GM12878 (cell line): Measurements from ENCODE around the gene DNAJC17. TPM values are rescaled to one million over a fixed set of nuclear protein-coding genes. Genes with fewer than 3 reads are reported as not detected.
A peak's percentile ranks its signal among the peaks of the same experiment; 100 is the strongest.

Experiments
- BCL11A ChIP-seq: IDR thresholded peaks from 2 replicates; pipeline ENCODE4 v1.6.1; 2011; ENCODE audit warnings: low read depth, low read length
- BRCA1 ChIP-seq: IDR thresholded peaks from 2 replicates; pipeline ENCODE4 v1.6.1; 2011; ENCODE audit warnings: low read depth, low read length, improper control_type of control experiment
- CBX5 ChIP-seq: sonication (generic); IDR thresholded peaks from 2 replicates; pipeline ENCODE4 v1.6.1; 2016; ENCODE audit warnings: low read depth, moderate library complexity, mild to moderate bottlenecking, inconsistent platforms
- CEBPB ChIP-seq, 2 experiments: fragments of 150-350 bp in 1 of 2; IDR thresholded peaks; 2 replicates each; pipeline ENCODE4 v1.6.1; 2012 to 2014; ENCODE audit warnings: low read depth in 2 of 2, low read length in 2 of 2, borderline replicate concordance in 1 of 2, inconsistent platforms in 1 of 2
- IRF4 ChIP-seq: IDR thresholded peaks from 2 replicates; pipeline ENCODE4 v1.6.1; 2011; ENCODE audit warnings: low read depth, low read length
- MTA2 ChIP-seq: fragments of 450-650 bp; IDR thresholded peaks from 2 replicates; pipeline ENCODE4 v1.6.1; 2016; ENCODE audit warnings: low read depth, mild to moderate bottlenecking, moderate library complexity
- MTA3 ChIP-seq: IDR thresholded peaks from 2 replicates; pipeline ENCODE4 v1.6.1; 2012; ENCODE audit warnings: low read length, inconsistent platforms, borderline replicate concordance
- PAX8 ChIP-seq: fragments of 450-650 bp; IDR thresholded peaks from 2 replicates; pipeline ENCODE4 v1.6.1; 2017; ENCODE audit warnings: mild to moderate bottlenecking, moderate library complexity
- RUNX3 ChIP-seq: IDR thresholded peaks from 2 replicates; pipeline ENCODE4 v1.6.1; 2012; ENCODE audit warnings: low read length, inconsistent platforms
- SIX5 ChIP-seq: IDR thresholded peaks from 2 replicates; pipeline ENCODE4 v1.6.1; 2011; ENCODE audit warnings: mild to moderate bottlenecking, low read depth, low read length, moderate library complexity; ENCODE audit not compliant: severe bottlenecking
- SMAD1 ChIP-seq: fragments of 450-650 bp; IDR thresholded peaks from 2 replicates; pipeline ENCODE4 v1.6.1; 2018; ENCODE audit warnings: mild to moderate bottlenecking, low read depth; ENCODE audit not compliant: partially characterized antibody
- SMARCA5 ChIP-seq: fragments of 450-650 bp; IDR thresholded peaks from 2 replicates; pipeline ENCODE4 v1.6.1; 2017; ENCODE audit warnings: mild to moderate bottlenecking
- polyA plus RNA-seq, 11 experiments: library from polyadenylated mRNA; depleted of rRNA in 4 of 11; unstranded in 6 of 11; stranded (reverse) in 5 of 11; fragments of >200 nt; fragmentation: Nextera tagmentation in 4 of 11; fragmentation: Illumina TruSeq in 1 of 11; extraction: Ambion mirVana in 4 of 11; extraction: Trizol in 1 of 11; gene quantifications; 1 replicate in 1 of 11; 2 replicates in 10 of 11; pipeline versions ENCODE4 v1.2.1 to v1.2.3, GENCODE V29; 2011 to 2016; ENCODE audit warnings: inconsistent platforms in 2 of 11, missing spikeins in 2 of 11, low read depth in 1 of 11
- total RNA-seq, 4 experiments: library from RNA; depleted of rRNA in 3 of 4; stranded (reverse); fragments of >200 nt in 3 of 4; fragmentation: Illumina TruSeq in 1 of 4; extraction: Trizol in 1 of 4; gene quantifications; 2 replicates each; pipeline versions ENCODE4 v1.2.1 to v1.2.3, GENCODE V29; 2013 to 2021
- TF ChIP-seq, protein P1 (sequence below): fragments of 450-650 bp; formaldehyde crosslinking; IDR thresholded peaks from 2 replicates; pipeline ENCODE4 v1.5.0; 2022; ENCODE audit warnings: mild to moderate bottlenecking, missing genetic modification characterization
- TF ChIP-seq, protein P2 (sequence below): IDR thresholded peaks from 2 replicates; pipeline ENCODE4 v1.6.1; 2012; ENCODE audit warnings: low read depth, low read length, improper control_type of control experiment
- TF ChIP-seq, protein P3 (sequence below): fragments of 150-350 bp; IDR thresholded peaks from 2 replicates; pipeline ENCODE4 v1.6.1; 2014; ENCODE audit warnings: mild to moderate bottlenecking, low read depth, low read length
- TF ChIP-seq, protein P4 (sequence below): fragments of 150-350 bp; IDR thresholded peaks from 2 replicates; pipeline ENCODE4 v1.6.1; 2016; ENCODE audit warnings: low read depth, low read length
- TF ChIP-seq, protein P5 (sequence below): fragments of 450-650 bp; IDR thresholded peaks from 2 replicates; pipeline ENCODE4 v1.6.1; 2017; ENCODE audit warnings: low read depth, mild to moderate bottlenecking, moderate library complexity
- TF ChIP-seq, protein P6 (sequence below): IDR thresholded peaks from 2 replicates; pipeline ENCODE4 v1.6.1; 2011; ENCODE audit warnings: mild to moderate bottlenecking, low read depth, low read length, moderate library complexity; ENCODE audit not compliant: insufficient replicate concordance

Gene DNAJC17
- total and polyA plus RNA-seq, 10 of the 15 experiments (the other 5 are each of a cell fraction or from before 2014, with no cell fraction given) = 6.1 to 62.8 (median 45.4) TPM

DNA sequence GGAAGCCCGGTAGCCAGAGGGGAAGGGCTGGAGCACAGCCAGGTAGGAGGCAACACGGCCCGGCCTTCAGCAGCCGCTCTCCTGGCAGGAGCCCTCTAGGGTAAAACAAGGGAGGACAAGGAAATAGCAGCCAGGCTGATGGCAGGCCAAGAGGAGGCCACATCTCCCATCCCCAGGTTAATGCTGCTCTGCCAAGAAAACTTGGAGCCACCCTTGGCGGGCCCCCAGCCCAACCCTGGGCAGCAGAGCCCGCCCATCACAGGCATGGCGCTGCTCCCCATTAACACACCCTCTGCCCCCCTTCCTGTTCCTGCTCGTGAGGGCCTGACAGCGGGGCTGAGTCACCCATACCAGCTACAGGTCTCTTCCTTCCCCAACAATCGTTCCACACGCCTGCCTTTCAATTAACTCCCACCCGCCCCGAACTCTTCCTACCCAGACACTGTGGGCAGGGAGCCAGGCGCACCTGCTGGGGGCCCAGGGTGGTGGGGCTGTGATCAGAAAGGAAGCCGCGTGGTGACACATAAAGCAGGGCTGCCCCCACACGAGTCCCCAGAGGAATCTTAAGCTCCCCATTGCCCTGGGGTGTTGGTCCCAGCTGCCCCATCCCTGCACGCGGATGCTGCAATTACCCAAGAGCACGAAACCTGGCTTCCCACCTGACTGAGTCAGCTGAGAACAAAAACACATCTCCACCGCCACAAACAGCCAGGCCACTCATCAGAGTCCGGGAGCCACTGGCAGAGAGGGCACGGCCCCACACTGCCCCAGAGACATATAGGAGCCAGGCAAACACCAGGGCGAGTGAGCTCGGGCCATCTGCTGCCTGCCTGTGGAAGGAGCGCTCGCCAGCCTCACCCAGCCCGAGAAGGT lies 37.8 kb downstream of the DNAJC17 start, which contains the start of gene C15orf62 (continued):
- TF ChIP-seq, protein P1, sequence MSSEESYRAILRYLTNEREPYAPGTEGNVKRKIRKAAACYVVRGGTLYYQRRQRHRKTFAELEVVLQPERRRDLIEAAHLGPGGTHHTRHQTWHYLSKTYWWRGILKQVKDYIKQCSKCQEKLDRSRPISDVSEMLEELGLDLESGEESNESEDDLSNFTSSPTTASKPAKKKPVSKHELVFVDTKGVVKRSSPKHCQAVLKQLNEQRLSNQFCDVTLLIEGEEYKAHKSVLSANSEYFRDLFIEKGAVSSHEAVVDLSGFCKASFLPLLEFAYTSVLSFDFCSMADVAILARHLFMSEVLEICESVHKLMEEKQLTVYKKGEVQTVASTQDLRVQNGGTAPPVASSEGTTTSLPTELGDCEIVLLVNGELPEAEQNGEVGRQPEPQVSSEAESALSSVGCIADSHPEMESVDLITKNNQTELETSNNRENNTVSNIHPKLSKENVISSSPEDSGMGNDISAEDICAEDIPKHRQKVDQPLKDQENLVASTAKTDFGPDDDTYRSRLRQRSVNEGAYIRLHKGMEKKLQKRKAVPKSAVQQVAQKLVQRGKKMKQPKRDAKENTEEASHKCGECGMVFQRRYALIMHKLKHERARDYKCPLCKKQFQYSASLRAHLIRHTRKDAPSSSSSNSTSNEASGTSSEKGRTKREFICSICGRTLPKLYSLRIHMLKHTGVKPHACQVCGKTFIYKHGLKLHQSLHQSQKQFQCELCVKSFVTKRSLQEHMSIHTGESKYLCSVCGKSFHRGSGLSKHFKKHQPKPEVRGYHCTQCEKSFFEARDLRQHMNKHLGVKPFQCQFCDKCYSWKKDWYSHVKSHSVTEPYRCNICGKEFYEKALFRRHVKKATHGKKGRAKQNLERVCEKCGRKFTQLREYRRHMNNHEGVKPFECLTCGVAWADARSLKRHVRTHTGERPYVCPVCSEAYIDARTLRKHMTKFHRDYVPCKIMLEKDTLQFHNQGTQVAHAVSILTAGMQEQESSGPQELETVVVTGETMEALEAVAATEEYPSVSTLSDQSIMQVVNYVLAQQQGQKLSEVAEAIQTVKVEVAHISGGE (CRISPR knock-in tag) = no peak
- TF ChIP-seq IRF4 (no peak), RUNX3 (peak; percentile 8; the same call in 1 of the 2 replicates), SMAD1 (no peak), MTA3 (no peak), SMARCA5 (no peak), CBX5 (no peak), MTA2 (peak; percentile 48), CEBPB (IDR thresholded peaks at IDR 0.05; ENCODE audit: borderline replicate concordance in 1 of 2, low read depth in 2 of 2, low read length in 2 of 2) (no peak), SIX5 (no peak), BCL11A (no peak; the same call in 1 of the 2 replicates), PAX8 (no peak), BRCA1 (no peak)
- TF ChIP-seq, protein P2, sequence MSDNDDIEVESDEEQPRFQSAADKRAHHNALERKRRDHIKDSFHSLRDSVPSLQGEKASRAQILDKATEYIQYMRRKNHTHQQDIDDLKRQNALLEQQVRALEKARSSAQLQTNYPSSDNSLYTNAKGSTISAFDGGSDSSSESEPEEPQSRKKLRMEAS = no peak
- TF ChIP-seq, protein P3, sequence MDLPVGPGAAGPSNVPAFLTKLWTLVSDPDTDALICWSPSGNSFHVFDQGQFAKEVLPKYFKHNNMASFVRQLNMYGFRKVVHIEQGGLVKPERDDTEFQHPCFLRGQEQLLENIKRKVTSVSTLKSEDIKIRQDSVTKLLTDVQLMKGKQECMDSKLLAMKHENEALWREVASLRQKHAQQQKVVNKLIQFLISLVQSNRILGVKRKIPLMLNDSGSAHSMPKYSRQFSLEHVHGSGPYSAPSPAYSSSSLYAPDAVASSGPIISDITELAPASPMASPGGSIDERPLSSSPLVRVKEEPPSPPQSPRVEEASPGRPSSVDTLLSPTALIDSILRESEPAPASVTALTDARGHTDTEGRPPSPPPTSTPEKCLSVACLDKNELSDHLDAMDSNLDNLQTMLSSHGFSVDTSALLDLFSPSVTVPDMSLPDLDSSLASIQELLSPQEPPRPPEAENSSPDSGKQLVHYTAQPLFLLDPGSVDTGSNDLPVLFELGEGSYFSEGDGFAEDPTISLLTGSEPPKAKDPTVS = no peak
- TF ChIP-seq, protein P4, sequence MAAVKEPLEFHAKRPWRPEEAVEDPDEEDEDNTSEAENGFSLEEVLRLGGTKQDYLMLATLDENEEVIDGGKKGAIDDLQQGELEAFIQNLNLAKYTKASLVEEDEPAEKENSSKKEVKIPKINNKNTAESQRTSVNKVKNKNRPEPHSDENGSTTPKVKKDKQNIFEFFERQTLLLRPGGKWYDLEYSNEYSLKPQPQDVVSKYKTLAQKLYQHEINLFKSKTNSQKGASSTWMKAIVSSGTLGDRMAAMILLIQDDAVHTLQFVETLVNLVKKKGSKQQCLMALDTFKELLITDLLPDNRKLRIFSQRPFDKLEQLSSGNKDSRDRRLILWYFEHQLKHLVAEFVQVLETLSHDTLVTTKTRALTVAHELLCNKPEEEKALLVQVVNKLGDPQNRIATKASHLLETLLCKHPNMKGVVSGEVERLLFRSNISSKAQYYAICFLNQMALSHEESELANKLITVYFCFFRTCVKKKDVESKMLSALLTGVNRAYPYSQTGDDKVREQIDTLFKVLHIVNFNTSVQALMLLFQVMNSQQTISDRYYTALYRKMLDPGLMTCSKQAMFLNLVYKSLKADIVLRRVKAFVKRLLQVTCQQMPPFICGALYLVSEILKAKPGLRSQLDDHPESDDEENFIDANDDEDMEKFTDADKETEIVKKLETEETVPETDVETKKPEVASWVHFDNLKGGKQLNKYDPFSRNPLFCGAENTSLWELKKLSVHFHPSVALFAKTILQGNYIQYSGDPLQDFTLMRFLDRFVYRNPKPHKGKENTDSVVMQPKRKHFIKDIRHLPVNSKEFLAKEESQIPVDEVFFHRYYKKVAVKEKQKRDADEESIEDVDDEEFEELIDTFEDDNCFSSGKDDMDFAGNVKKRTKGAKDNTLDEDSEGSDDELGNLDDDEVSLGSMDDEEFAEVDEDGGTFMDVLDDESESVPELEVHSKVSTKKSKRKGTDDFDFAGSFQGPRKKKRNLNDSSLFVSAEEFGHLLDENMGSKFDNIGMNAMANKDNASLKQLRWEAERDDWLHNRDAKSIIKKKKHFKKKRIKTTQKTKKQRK = no peak
- TF ChIP-seq, protein P5, sequence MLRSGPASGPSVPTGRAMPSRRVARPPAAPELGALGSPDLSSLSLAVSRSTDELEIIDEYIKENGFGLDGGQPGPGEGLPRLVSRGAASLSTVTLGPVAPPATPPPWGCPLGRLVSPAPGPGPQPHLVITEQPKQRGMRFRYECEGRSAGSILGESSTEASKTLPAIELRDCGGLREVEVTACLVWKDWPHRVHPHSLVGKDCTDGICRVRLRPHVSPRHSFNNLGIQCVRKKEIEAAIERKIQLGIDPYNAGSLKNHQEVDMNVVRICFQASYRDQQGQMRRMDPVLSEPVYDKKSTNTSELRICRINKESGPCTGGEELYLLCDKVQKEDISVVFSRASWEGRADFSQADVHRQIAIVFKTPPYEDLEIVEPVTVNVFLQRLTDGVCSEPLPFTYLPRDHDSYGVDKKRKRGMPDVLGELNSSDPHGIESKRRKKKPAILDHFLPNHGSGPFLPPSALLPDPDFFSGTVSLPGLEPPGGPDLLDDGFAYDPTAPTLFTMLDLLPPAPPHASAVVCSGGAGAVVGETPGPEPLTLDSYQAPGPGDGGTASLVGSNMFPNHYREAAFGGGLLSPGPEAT = no peak
- TF ChIP-seq, protein P6, sequence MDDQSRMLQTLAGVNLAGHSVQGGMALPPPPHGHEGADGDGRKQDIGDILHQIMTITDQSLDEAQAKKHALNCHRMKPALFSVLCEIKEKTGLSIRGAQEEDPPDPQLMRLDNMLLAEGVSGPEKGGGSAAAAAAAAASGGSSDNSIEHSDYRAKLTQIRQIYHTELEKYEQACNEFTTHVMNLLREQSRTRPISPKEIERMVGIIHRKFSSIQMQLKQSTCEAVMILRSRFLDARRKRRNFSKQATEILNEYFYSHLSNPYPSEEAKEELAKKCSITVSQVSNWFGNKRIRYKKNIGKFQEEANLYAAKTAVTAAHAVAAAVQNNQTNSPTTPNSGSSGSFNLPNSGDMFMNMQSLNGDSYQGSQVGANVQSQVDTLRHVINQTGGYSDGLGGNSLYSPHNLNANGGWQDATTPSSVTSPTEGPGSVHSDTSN = no peak
